ENCODE measurements around the gene NFATC2. TPM values are rescaled to one million over a fixed set of nuclear protein-coding genes. Genes with fewer than 3 reads are reported as not detected.

Gene NFATC2
- total RNA-seq, 1 donor from 2014 or later, result 1.9 TPM

GRCh38 chr20:51496964-51497363, 45.6 kb downstream of the NFATC2 start:
- TF ChIP-seq CTCF (conservative IDR thresholded peaks at IDR 0.05; ENCODE audit: low read depth, low read length), result no peak
- no peak for DNase-seq (ENCODE audit: low read depth)
- H3K4me3 ChIP-seq (ENCODE audit: low read depth, low read length), result no peak overlapping the region

- no peak overlapping the region for H3K4me3 ChIP-seq (ENCODE audit: low read depth, low read length)
- no peak for DNase-seq (ENCODE audit: low read depth)
These were observed 46.5 kb downstream of the NFATC2 start for GRCh38 chr20:51495921-51496545.

GRCh38 chr20:51495291-51495690, 47.2 kb downstream of the NFATC2 start:
- DNase-seq (ENCODE audit: low read depth), result no peak
- no peak overlapping the region for H3K4me3 ChIP-seq (ENCODE audit: low read depth, low read length)
- no peak for TF ChIP-seq CTCF (conservative IDR thresholded peaks at IDR 0.05; ENCODE audit: low read depth, low read length)

More at GRCh38 chr20:51495921-51496545, 46.5 kb downstream of the NFATC2 start:
- TF ChIP-seq CTCF (conservative IDR thresholded peaks at IDR 0.05; ENCODE audit: low read depth, low read length), result no peak

- TF ChIP-seq CTCF (conservative IDR thresholded peaks at IDR 0.05; ENCODE audit: low read depth, low read length), result no peak
- DNase-seq (ENCODE audit: low read depth), result no peak
These were observed 48.0 kb downstream of the NFATC2 start for GRCh38 chr20:51494241-51495110.

GRCh38 chr20:51493346-51493791, 49.1 kb downstream of the NFATC2 start:
- H3K4me3 ChIP-seq (ENCODE audit: low read depth, low read length), result no peak overlapping the region
- DNase-seq (ENCODE audit: low read depth), result no peak
- no peak for TF ChIP-seq CTCF (conservative IDR thresholded peaks at IDR 0.05; ENCODE audit: low read depth, low read length)

More at GRCh38 chr20:51494241-51495110, 48.0 kb downstream of the NFATC2 start:
- H3K4me3 ChIP-seq (ENCODE audit: low read depth, low read length), result no peak overlapping the region

- no peak overlapping the region for H3K4me3 ChIP-seq (ENCODE audit: low read depth, low read length)
- no peak for TF ChIP-seq CTCF (conservative IDR thresholded peaks at IDR 0.05; ENCODE audit: low read depth, low read length)
- DNase-seq (ENCODE audit: low read depth), result no peak
These were observed 50.1 kb downstream of the NFATC2 start for GRCh38 chr20:51492167-51493092.

Measured in epithelial cell of proximal tubule (primary cell).